ENCODE results near the gene XG. TPM values are rescaled to one million over a fixed set of nuclear protein-coding genes. Genes with fewer than 3 reads are reported as not detected.
"Not testable (repeated sequence)": the region's sequence is repeated elsewhere in the genome, so short reads cannot be mapped to it uniquely, and the experiment has no call there.

The XG gene
- total and polyA plus RNA-seq, 2 of the 4 experiments (the other 2 are of a cell fraction): under 0.01 TPM; not detected in 1

- H3K4ac ChIP-seq (ENCODE audit: low read depth, low read length); H2AK5ac ChIP-seq (ENCODE audit: low read depth, low read length); H2BK20ac ChIP-seq (ENCODE audit: low read depth, low read length); H3K9ac ChIP-seq (ENCODE audit: low read depth, low read length); BruUV-seq (replicated peaks); ATAC-seq (ENCODE audit: low read depth); H3K9me3 ChIP-seq (ENCODE audit: control insufficient read depth, insufficient read depth, low read length); H3K27me3 ChIP-seq (ENCODE audit: control insufficient read depth, insufficient read depth, low read length); DNase-seq; H3K79me1 ChIP-seq (ENCODE audit: low read depth in 1 of 2, low read length in 2 of 2); H4K91ac ChIP-seq (ENCODE audit: insufficient read depth, low read depth, low read length); H4K5ac ChIP-seq (ENCODE audit: low read depth, low read length); H2AFZ ChIP-seq (replicated peaks; ENCODE audit: low read length, poor library complexity); H3K4me2 ChIP-seq (ENCODE audit: low read depth, low read length); H3K23ac ChIP-seq (ENCODE audit: low read depth, low read length); in situ Hi-C loops (cut with MboI; ENCODE audit: low sequenced_read_pairs); H3K4me3 ChIP-seq (ENCODE audit: insufficient read depth, low read depth, low read length); H3K18ac ChIP-seq (ENCODE audit: low read depth, low read length); dilution Hi-C loops (cut with HindIII; ENCODE audit: low sequenced_read_pairs, unreplicated experiment); CTCF ChIA-PET; H3K4me1 ChIP-seq (ENCODE audit: control insufficient read depth, insufficient read depth, low read length); POLR2A ChIA-PET (ENCODE audit: unreplicated experiment); H4K8ac ChIP-seq (ENCODE audit: low read depth in 2 of 2, low read length in 2 of 2); H3K56ac ChIP-seq (ENCODE audit: extremely low read depth, insufficient read depth, low read length); H2AK9ac ChIP-seq (replicated peaks; ENCODE audit: low read depth, low read length, poor library complexity); H2BK15ac ChIP-seq (ENCODE audit: low read depth, low read length); H2BK5ac ChIP-seq (ENCODE audit: low read depth, low read length, poor library complexity, severe bottlenecking); H2BK120ac ChIP-seq (ENCODE audit: low read depth, low read length); intact Hi-C loops (cut with micrococcal nuclease); H3K14ac ChIP-seq (replicated peaks; ENCODE audit: low read depth, low read length); H3K9me1 ChIP-seq (ENCODE audit: insufficient read depth, low read length); H4K20me1 ChIP-seq (ENCODE audit: insufficient read depth, low read length); H3K27ac ChIP-seq (ENCODE audit: insufficient read depth, low read length): not testable (repeated sequence)
- H3K36me3 ChIP-seq (ENCODE audit: control insufficient read depth, insufficient read depth, low read length): peaks cover 12% of the 10 kb centered on the region
- no CpG with 5 or more reads among the region's 6 CpGs for WGBS, 2 experiments (ENCODE audit: extremely low coverage in 2 of 2, insufficient read length in 1 of 2)
These were observed 5.6 kb upstream of the XG start for GRCh38 chrX:2746250-2746649.

Measured in IMR-90 (cell line).